HEK293 (cell line): Measurements from ENCODE around the gene L3MBTL4.

Experiments used
- BCL11B ChIP-seq: fragments of 450-650 bp; formaldehyde crosslinking; IDR thresholded peaks from 2 replicates; pipeline ENCODE4 v1.5.1; 2016; ENCODE audit warnings: low read depth, missing biosample characterization, missing genetic modification characterization
- TCF7L2 ChIP-seq: IDR thresholded peaks from 2 replicates; pipeline ENCODE4 v1.6.1; 2011; ENCODE audit warnings: low read depth, mild to moderate bottlenecking, inconsistent platforms, low read length, moderate library complexity, borderline replicate concordance
- ZBTB7A ChIP-seq: fragments of 450-650 bp; formaldehyde crosslinking; IDR thresholded peaks from 2 replicates; pipeline ENCODE4 v1.5.1; 2016; ENCODE audit warnings: low read depth, missing biosample characterization, missing genetic modification characterization
- ZNF16 ChIP-seq: fragments of 450-650 bp; formaldehyde crosslinking; IDR thresholded peaks from 2 replicates; pipeline ENCODE4 v1.5.1; 2016; ENCODE audit warnings: low read depth, missing biosample characterization, missing genetic modification characterization
- ZNF274 ChIP-seq, 2 experiments: fragments of 200-500 bp in 1 of 2; fragments of 450-650 bp in 1 of 2; sonication (Bioruptor generic) in 1 of 2; formaldehyde crosslinking in 1 of 2; IDR thresholded peaks; 2 replicates each; pipeline versions ENCODE4 v1.5.1 to v1.6.1; 2014 to 2016; ENCODE audit warnings: borderline replicate concordance in 1 of 2, inconsistent platforms in 1 of 2, low read length in 1 of 2, missing biosample characterization in 1 of 2, missing genetic modification characterization in 1 of 2
- ZNF670 ChIP-seq: fragments of 450-650 bp; formaldehyde crosslinking; IDR thresholded peaks from 2 replicates; pipeline ENCODE4 v1.5.1; 2016; ENCODE audit warnings: missing biosample characterization, missing genetic modification characterization, low read depth
- ZNF777 ChIP-seq: fragments of 450-650 bp; formaldehyde crosslinking; IDR thresholded peaks from 2 replicates; pipeline ENCODE4 v1.5.1; 2017; ENCODE audit warnings: missing biosample characterization, missing genetic modification characterization, borderline replicate concordance
- TF ChIP-seq, protein P1 (sequence below): fragments of 450-650 bp; formaldehyde crosslinking; IDR thresholded peaks from 2 replicates; pipeline ENCODE4 v1.5.1; 2016; ENCODE audit warnings: missing biosample characterization, missing genetic modification characterization
- TF ChIP-seq, protein P2 (sequence below): fragments of 450-650 bp; formaldehyde crosslinking; conservative IDR thresholded peaks from 2 replicates; pipeline ENCODE4 v1.5.1; 2016; ENCODE audit warnings: low read depth, missing biosample characterization, missing genetic modification characterization
- TF ChIP-seq, protein P3 (sequence below): fragments of 450-650 bp; formaldehyde crosslinking; IDR thresholded peaks from 2 replicates; pipeline ENCODE4 v1.5.1; 2017; ENCODE audit warnings: missing biosample characterization, missing genetic modification characterization
- TF ChIP-seq, protein P4 (sequence below): fragments of 450-650 bp; formaldehyde crosslinking; IDR thresholded peaks from 2 replicates; pipeline ENCODE4 v1.5.1; 2016; ENCODE audit warnings: missing biosample characterization, missing genetic modification characterization
- TF ChIP-seq, protein P5 (sequence below): fragments of 450-650 bp; formaldehyde crosslinking; IDR thresholded peaks from 2 replicates; pipeline ENCODE4 v1.5.1; 2016; ENCODE audit warnings: missing biosample characterization, missing genetic modification characterization

DNA sequence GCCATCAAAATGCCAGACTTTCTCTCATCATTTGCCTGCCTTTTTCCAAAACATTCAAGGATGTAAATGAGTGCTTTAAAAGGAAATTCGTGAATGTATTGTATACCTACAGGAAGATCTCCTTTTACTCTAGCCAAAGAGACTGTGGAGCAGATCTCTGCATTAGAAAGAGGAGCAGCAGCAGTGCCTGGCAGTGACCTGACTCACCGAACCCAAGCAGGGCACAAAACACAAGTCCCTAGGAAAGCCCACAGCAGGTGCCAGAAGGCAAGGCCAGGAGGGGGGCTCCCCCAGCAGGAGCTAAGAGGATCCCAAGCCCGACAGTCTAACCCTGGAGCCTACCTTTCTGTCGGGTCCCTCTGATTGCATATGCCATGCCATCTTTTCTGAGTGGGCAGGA, 47.9 kb downstream of the L3MBTL4 start:
- TF ChIP-seq ZNF670 (tag by site-specific recombination), result no peak
- TF ChIP-seq, protein P1, sequence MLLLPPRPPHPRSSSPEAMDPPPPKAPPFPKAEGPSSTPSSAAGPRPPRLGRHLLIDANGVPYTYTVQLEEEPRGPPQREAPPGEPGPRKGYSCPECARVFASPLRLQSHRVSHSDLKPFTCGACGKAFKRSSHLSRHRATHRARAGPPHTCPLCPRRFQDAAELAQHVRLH (tag by site-specific recombination), result no peak
- TF ChIP-seq, protein P2, sequence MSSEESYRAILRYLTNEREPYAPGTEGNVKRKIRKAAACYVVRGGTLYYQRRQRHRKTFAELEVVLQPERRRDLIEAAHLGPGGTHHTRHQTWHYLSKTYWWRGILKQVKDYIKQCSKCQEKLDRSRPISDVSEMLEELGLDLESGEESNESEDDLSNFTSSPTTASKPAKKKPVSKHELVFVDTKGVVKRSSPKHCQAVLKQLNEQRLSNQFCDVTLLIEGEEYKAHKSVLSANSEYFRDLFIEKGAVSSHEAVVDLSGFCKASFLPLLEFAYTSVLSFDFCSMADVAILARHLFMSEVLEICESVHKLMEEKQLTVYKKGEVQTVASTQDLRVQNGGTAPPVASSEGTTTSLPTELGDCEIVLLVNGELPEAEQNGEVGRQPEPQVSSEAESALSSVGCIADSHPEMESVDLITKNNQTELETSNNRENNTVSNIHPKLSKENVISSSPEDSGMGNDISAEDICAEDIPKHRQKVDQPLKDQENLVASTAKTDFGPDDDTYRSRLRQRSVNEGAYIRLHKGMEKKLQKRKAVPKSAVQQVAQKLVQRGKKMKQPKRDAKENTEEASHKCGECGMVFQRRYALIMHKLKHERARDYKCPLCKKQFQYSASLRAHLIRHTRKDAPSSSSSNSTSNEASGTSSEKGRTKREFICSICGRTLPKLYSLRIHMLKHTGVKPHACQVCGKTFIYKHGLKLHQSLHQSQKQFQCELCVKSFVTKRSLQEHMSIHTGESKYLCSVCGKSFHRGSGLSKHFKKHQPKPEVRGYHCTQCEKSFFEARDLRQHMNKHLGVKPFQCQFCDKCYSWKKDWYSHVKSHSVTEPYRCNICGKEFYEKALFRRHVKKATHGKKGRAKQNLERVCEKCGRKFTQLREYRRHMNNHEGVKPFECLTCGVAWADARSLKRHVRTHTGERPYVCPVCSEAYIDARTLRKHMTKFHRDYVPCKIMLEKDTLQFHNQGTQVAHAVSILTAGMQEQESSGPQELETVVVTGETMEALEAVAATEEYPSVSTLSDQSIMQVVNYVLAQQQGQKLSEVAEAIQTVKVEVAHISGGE (tag by site-specific recombination), result no peak
- TF ChIP-seq, protein P3, sequence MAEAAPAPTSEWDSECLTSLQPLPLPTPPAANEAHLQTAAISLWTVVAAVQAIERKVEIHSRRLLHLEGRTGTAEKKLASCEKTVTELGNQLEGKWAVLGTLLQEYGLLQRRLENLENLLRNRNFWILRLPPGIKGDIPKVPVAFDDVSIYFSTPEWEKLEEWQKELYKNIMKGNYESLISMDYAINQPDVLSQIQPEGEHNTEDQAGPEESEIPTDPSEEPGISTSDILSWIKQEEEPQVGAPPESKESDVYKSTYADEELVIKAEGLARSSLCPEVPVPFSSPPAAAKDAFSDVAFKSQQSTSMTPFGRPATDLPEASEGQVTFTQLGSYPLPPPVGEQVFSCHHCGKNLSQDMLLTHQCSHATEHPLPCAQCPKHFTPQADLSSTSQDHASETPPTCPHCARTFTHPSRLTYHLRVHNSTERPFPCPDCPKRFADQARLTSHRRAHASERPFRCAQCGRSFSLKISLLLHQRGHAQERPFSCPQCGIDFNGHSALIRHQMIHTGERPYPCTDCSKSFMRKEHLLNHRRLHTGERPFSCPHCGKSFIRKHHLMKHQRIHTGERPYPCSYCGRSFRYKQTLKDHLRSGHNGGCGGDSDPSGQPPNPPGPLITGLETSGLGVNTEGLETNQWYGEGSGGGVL (tag by site-specific recombination), result no peak
- TF ChIP-seq BCL11B (tag by site-specific recombination), result no peak
- no peak for TF ChIP-seq ZNF274 (IDR thresholded peaks at IDR 0.05; ENCODE audit: low read length)
- no peak for TF ChIP-seq ZNF274 (tag by site-specific recombination; IDR thresholded peaks at IDR 0.05; ENCODE audit: borderline replicate concordance)
- TF ChIP-seq, protein P4, sequence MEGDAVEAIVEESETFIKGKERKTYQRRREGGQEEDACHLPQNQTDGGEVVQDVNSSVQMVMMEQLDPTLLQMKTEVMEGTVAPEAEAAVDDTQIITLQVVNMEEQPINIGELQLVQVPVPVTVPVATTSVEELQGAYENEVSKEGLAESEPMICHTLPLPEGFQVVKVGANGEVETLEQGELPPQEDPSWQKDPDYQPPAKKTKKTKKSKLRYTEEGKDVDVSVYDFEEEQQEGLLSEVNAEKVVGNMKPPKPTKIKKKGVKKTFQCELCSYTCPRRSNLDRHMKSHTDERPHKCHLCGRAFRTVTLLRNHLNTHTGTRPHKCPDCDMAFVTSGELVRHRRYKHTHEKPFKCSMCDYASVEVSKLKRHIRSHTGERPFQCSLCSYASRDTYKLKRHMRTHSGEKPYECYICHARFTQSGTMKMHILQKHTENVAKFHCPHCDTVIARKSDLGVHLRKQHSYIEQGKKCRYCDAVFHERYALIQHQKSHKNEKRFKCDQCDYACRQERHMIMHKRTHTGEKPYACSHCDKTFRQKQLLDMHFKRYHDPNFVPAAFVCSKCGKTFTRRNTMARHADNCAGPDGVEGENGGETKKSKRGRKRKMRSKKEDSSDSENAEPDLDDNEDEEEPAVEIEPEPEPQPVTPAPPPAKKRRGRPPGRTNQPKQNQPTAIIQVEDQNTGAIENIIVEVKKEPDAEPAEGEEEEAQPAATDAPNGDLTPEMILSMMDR (tag by site-specific recombination), result no peak
- no peak for TF ChIP-seq ZNF777 (tag by site-specific recombination)
- TF ChIP-seq TCF7L2, result no peak
- no peak for TF ChIP-seq ZBTB7A (tag by site-specific recombination)
- no peak for TF ChIP-seq ZNF16 (tag by site-specific recombination)
- TF ChIP-seq, protein P5, sequence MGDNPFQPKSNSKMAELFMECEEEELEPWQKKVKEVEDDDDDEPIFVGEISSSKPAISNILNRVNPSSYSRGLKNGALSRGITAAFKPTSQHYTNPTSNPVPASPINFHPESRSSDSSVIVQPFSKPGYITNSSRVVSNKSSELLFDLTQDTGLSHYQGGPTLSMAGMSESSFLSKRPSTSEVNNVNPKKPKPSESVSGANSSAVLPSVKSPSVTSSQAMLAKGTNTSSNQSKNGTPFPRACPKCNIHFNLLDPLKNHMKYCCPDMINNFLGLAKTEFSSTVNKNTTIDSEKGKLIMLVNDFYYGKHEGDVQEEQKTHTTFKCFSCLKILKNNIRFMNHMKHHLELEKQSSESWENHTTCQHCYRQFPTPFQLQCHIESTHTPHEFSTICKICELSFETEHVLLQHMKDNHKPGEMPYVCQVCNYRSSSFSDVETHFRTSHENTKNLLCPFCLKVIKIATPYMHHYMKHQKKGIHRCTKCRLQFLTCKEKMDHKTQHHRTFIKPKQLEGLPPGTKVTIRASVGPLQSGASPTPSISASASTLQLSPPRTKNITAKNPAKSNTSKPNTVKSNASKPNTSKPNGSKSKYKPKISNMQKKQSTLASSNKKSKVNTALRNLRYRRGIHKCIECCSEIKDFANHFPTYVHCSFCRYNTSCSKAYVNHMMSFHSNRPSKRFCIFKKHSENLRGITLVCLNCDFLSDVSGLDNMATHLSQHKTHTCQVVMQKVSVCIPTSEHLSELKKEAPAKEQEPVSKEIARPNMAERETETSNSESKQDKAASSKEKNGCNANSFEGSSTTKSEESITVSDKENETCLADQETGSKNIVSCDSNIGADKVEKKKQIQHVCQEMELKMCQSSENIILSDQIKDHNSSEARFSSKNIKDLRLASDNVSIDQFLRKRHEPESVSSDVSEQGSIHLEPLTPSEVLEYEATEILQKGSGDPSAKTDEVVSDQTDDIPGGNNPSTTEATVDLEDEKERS, result no peak
